B cell (primary cell): Measurements from ENCODE around the gene ZNF618. TPM values are rescaled to one million over a fixed set of nuclear protein-coding genes. Genes with fewer than 3 reads are reported as not detected.

ENCODE experiments used
- ATAC-seq: fragments of 200-7000 bp; cut with Tn5 transposase; one replicate; pipeline ENCODE4 v1.10.0; 2021; ENCODE audit warnings: low read depth, mild to moderate bottlenecking, moderate number of reproducible peaks, moderate library complexity
- CTCF ChIA-PET: fragments of 350-600 bp; sonication (Branson Sonifier 250); formaldehyde crosslinking; loops from one replicate; lab custom pipeline; 2021; ENCODE audit warnings: antibody characterized with exemption, inconsistent platforms; lab: Charles Lee
- POLR2A ChIA-PET: fragments of 350-600 bp; sonication (Branson Sonifier 250); formaldehyde crosslinking; loops from one replicate; lab custom pipeline; 2021; ENCODE audit warnings: antibody characterized with exemption; lab: Charles Lee
- DNase-seq: peaks from one replicate; pipeline ENCODE4 v3.0.0; 2013
- H2AFZ ChIP-seq: 2 replicates; pipeline ENCODE4 v1.6.1; 2012; ENCODE audit warnings: mild to moderate bottlenecking, low read depth, low read length; ENCODE audit not compliant: insufficient read depth, poor library complexity, severe bottlenecking
- H3K27ac ChIP-seq, 2 donors: 1 replicate in 1 of 2; 2 replicates in 1 of 2; pipeline ENCODE4 v1.5.1; 2012 to 2013; ENCODE audit warnings: low read length in 2 of 2, mild to moderate bottlenecking in 2 of 2, moderate library complexity in 1 of 2
- H3K27me3 ChIP-seq, 4 experiments: fragments of 200-600 bp in 1 of 4; sonication (generic) in 1 of 4; replicated peaks in 1 of 4; 1 replicate in 2 of 4; 2 replicates in 2 of 4; pipeline versions ENCODE4 v1.6.1 to v1.7.0; 2013 to 2016; ENCODE audit warnings: low read length in 3 of 4, mild to moderate bottlenecking in 2 of 4, mixed read lengths in 1 of 4, moderate library complexity in 1 of 4; ENCODE audit not compliant: insufficient read depth in 4 of 4, control insufficient read depth in 3 of 4; ENCODE audit errors: control extremely low read depth in 1 of 4
- H3K36me3 ChIP-seq, 2 experiments: replicated peaks in 1 of 2; 1 replicate in 1 of 2; 2 replicates in 1 of 2; pipeline versions ENCODE4 v1.6.1 to v1.7.1; 2013; ENCODE audit warnings: low read length in 1 of 2; ENCODE audit not compliant: insufficient read depth in 2 of 2, control insufficient read depth in 1 of 2; ENCODE audit errors: control extremely low read depth in 1 of 2, extremely low read depth in 1 of 2
- H3K4me1 ChIP-seq, 2 donors: fragments of 200-600 bp in 1 of 2; sonication (generic) in 1 of 2; 1 replicate in 1 of 2; 2 replicates in 1 of 2; pipeline versions ENCODE4 v1.5.1 to v1.6.1; 2013 to 2017; ENCODE audit warnings: low read length in 2 of 2; ENCODE audit not compliant: control insufficient read depth in 2 of 2, insufficient read depth in 2 of 2
- H3K4me2 ChIP-seq: replicated peaks from 2 replicates; pipeline ENCODE3; 2012; ENCODE audit warnings: mild to moderate bottlenecking, low read depth, low read length; ENCODE audit not compliant: poor library complexity, severe bottlenecking
- H3K4me3 ChIP-seq, 5 experiments: fragments of 200-600 bp in 1 of 5; sonication (generic) in 1 of 5; 1 replicate in 3 of 5; 2 replicates in 2 of 5; pipeline versions ENCODE4 v1.5.1 to v1.7.0; 2011 to 2016; ENCODE audit warnings: low read length in 4 of 5, mild to moderate bottlenecking in 4 of 5, low read depth in 2 of 5, control low read depth in 1 of 5, moderate library complexity in 1 of 5; ENCODE audit not compliant: insufficient read depth in 1 of 5; ENCODE audit errors: control extremely low read depth in 1 of 5, extremely low read depth in 1 of 5
- H3K79me2 ChIP-seq: fragments of 200-600 bp; sonication (generic); one replicate; pipeline ENCODE4 v1.6.0; 2016; ENCODE audit warnings: low read length; ENCODE audit not compliant: control insufficient read depth, insufficient read depth
- H3K9ac ChIP-seq: fragments of 200-600 bp; sonication (generic); 2 replicates; pipeline ENCODE4 v1.6.1; 2017; ENCODE audit warnings: mild to moderate bottlenecking, low read length, moderate library complexity
- H3K9me3 ChIP-seq, 3 donors: one replicate each; pipeline versions ENCODE4 v1.6.1 to v1.7.1; 2013; ENCODE audit warnings: low read length in 2 of 3; ENCODE audit not compliant: control insufficient read depth in 2 of 3, insufficient read depth in 1 of 3; ENCODE audit errors: control extremely low read depth in 1 of 3
- H4K20me1 ChIP-seq: 2 replicates; pipeline ENCODE4 v1.6.0; 2012; ENCODE audit warnings: mild to moderate bottlenecking, low read length; ENCODE audit not compliant: insufficient read depth, control insufficient read depth, poor library complexity, severe bottlenecking
- H3K27ac Mint-ChIP-seq: one replicate; pipeline ENCODE4 v1.8.0; 2021; ENCODE audit warnings: mixed read lengths
- H3K27me3 Mint-ChIP-seq: one replicate; pipeline ENCODE4 v1.8.0; 2021; ENCODE audit warnings: mixed read lengths
- H3K4me1 Mint-ChIP-seq: one replicate; pipeline ENCODE4 v1.8.0; 2021; ENCODE audit warnings: mixed read lengths
- H3K4me3 Mint-ChIP-seq: one replicate; pipeline ENCODE4 v1.8.0; 2021; ENCODE audit warnings: mixed read lengths
- H3K9me3 Mint-ChIP-seq: one replicate; pipeline ENCODE4 v1.8.0; 2022; ENCODE audit warnings: mixed read lengths; ENCODE audit not compliant: insufficient read depth
- EZH2 ChIP-seq: IDR thresholded peaks from 2 replicates; pipeline ENCODE4 v1.6.1; 2012; ENCODE audit warnings: borderline replicate concordance, low read depth, mild to moderate bottlenecking, moderate library complexity, low read length; ENCODE audit not compliant: insufficient read depth, poor library complexity, severe bottlenecking
- WGBS: methylation state at CpG from one replicate; pipeline ENCODE4 v1.1.5; 2013; ENCODE audit warnings: missing lambda C conversion rate; ENCODE audit not compliant: insufficient coverage; 5-methylcytosine and 5-hydroxymethylcytosine counted together
- intact Hi-C: fragments of 100-400 bp; cut with micrococcal nuclease; formaldehyde crosslinking; loops from one replicate; pipeline ENCODE4 v1.10.0; 2022
- polyA plus RNA-seq: library from polyadenylated mRNA; depleted of rRNA; stranded (reverse); fragments of >200 nt; gene quantifications from 2 replicates; pipeline ENCODE4 v1.2.3, GENCODE V29; 2012
- total RNA-seq, 2 donors: library from RNA; stranded (reverse); fragments of 120-200 nt in 1 of 2; gene quantifications; 1 replicate in 1 of 2; 2 replicates in 1 of 2; pipeline versions ENCODE4 v1.2.3 to v1.2.4, GENCODE V29; 2013 to 2022
- TF ChIP-seq, protein P1 (sequence below): fragments of 200-600 bp; IDR thresholded peaks from one replicate; pipeline ENCODE4 v1.8.0; 2022; ENCODE audit warnings: antibody characterized with exemption, mild to moderate bottlenecking

The ZNF618 gene
- total and polyA plus RNA-seq, 2 donors (not counting 1 experiment from before 2014, with no cell fraction given) = 1.4 to 2.5 TPM

DNA sequence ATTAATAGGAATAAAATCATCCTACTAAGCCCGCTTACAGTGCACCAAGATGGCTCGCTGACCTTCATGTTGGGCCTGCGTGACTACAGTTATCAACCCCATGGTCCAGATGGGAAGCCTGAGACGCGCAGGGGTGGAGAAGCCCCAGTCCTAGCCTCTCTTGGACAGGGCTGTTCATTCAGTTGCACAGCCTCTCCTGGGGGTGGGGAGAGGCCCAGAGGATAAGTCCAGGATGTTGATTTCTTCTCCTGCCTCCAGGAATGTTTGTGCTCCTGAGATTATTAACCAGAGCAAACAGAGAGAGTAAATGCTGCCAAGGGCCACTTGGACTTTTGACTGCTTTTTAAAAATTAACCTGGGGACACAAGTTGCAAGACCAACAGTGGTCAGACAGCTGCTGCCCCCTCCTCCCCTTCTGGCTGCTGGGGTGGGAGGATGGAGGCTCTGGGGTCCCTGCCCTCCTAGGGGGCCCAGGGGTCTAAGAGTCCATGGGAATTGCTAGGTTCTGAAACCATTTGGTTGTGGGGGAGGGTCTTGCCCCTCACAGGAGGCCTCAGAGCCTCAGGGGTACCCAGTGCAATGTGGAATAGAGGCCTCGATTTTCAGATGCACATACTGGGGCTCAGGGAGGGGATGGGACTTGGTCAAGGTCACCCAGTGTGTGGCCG is 204.8 kb downstream of the ZNF618 start:
- Histone ChIP-seq H3K27ac (no peak overlapping the region), H3K9me3 (no peaks in the 10 kb centered on the region), H2AFZ (no peak overlapping the region), H3K27me3 (no peaks in the 10 kb centered on the region), H3K9ac (no peak overlapping the region), H4K20me1 (no peaks in the 10 kb centered on the region), H3K4me2 (no peak overlapping the region), H3K36me3 (no peaks in the 10 kb centered on the region), H3K79me2 (no peaks in the 10 kb centered on the region), H3K4me3 (no peak overlapping the region), H3K4me1 (no peaks in the 10 kb centered on the region)
- WGBS = 97% methylated on average over 6 of the region's 7 CpGs
- H3K9me3 Mint-ChIP-seq = no peaks in the 10 kb centered on the region
- ChIA-PET CTCF (interaction anchor here (0.8 to 2.2 kb wide), 4 partner anchors 9 to 210 kb away, joined by 3 to 16 read pairs (median 6); no protein-coding TSS in a partner anchor), POLR2A (no interaction called here)
- no peaks in the 10 kb centered on the region for H3K4me1 Mint-ChIP-seq
- TF ChIP-seq, protein P1, sequence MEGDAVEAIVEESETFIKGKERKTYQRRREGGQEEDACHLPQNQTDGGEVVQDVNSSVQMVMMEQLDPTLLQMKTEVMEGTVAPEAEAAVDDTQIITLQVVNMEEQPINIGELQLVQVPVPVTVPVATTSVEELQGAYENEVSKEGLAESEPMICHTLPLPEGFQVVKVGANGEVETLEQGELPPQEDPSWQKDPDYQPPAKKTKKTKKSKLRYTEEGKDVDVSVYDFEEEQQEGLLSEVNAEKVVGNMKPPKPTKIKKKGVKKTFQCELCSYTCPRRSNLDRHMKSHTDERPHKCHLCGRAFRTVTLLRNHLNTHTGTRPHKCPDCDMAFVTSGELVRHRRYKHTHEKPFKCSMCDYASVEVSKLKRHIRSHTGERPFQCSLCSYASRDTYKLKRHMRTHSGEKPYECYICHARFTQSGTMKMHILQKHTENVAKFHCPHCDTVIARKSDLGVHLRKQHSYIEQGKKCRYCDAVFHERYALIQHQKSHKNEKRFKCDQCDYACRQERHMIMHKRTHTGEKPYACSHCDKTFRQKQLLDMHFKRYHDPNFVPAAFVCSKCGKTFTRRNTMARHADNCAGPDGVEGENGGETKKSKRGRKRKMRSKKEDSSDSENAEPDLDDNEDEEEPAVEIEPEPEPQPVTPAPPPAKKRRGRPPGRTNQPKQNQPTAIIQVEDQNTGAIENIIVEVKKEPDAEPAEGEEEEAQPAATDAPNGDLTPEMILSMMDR = no peak
- H3K27ac Mint-ChIP-seq = no peak overlapping the region
- intact Hi-C loops = no loop called here
- no peak overlapping the region for H3K4me3 Mint-ChIP-seq
- ATAC-seq (no peak), DNase-seq (no peak)
- H3K27me3 Mint-ChIP-seq = peaks cover 21% of the 10 kb centered on the region

- Histone ChIP-seq H4K20me1 (no peaks in the 10 kb centered on the region), H3K4me1 (no peaks in the 10 kb centered on the region), H3K4me3 (no peak overlapping the region), H3K27me3 (no peaks in the 10 kb centered on the region), H3K9me3 (no peaks in the 10 kb centered on the region), H3K9ac (no peak overlapping the region), H2AFZ (no peak overlapping the region), H3K36me3 (no peaks in the 10 kb centered on the region), H3K27ac (no peak overlapping the region), H3K79me2 (no peaks in the 10 kb centered on the region), H3K4me2 (no peak overlapping the region)
- peaks cover 22% of the 10 kb centered on the region for H3K27me3 Mint-ChIP-seq
- no peak overlapping the region for H3K4me3 Mint-ChIP-seq
- ChIA-PET POLR2A (no interaction called here), CTCF (interaction anchor here (0.8 to 2.2 kb wide), 9 partner anchors 9 to 209 kb away, joined by 3 to 16 read pairs (median 3); no protein-coding TSS in a partner anchor)
- TF ChIP-seq EZH2 = no peak
- TF ChIP-seq, protein P1 = no peak
- no peak for DNase-seq
- 86% methylated on average over 6 of the region's 6 CpGs for WGBS
- H3K9me3 Mint-ChIP-seq = no peaks in the 10 kb centered on the region
- intact Hi-C loops = loop anchor here (1.0 kb wide), 1 partner anchor 224 kb away; no protein-coding TSS in a partner anchor
- H3K4me1 Mint-ChIP-seq = no peaks in the 10 kb centered on the region
- no peak overlapping the region for H3K27ac Mint-ChIP-seq
- no peak for ATAC-seq
Observed at GRCh38 chr9:114081441-114082016, 205.4 kb downstream of the ZNF618 start.
